HEK293 (cell line): ENCODE results near the gene EPHA2.
A peak's percentile ranks its signal among the peaks of the same experiment; 100 is the strongest.

Experiments
- CTCF ChIA-PET: fragments of 350-600 bp; formaldehyde crosslinking; extraction: SDS; loops from one replicate; lab custom pipeline; 2021; ENCODE audit warnings: antibody characterized with exemption; lab: Yijun Ruan, JAX
- POLR2A ChIA-PET: fragments of 300-600 bp; formaldehyde crosslinking; extraction: SDS; loops from one replicate; lab custom pipeline; 2020; ENCODE audit warnings: antibody characterized with exemption, inconsistent platforms; lab: Yijun Ruan, JAX
- H3K27ac ChIP-seq: fragments of 200-500 bp; sonication (Bioruptor generic); 2 replicates; pipeline ENCODE4 v1.5.1; 2014; ENCODE audit warnings: low read depth, low read length, control low read depth, inconsistent platforms; ENCODE audit errors: extremely low read depth
- H3K36me3 ChIP-seq, 2 experiments: fragments of 200-500 bp in 1 of 2; sonication (Bioruptor generic) in 1 of 2; 1 replicate in 1 of 2; 2 replicates in 1 of 2; pipeline ENCODE4 v1.5.1; 2014 to 2017; ENCODE audit warnings: inconsistent platforms in 2 of 2, low read length in 2 of 2; ENCODE audit not compliant: control insufficient read depth in 2 of 2, insufficient read depth in 1 of 2
- H3K4me1 ChIP-seq: fragments of 200-500 bp; sonication (Bioruptor generic); 2 replicates; pipeline ENCODE4 v1.5.1; 2014; ENCODE audit warnings: mild to moderate bottlenecking, low read length, inconsistent platforms; ENCODE audit not compliant: control insufficient read depth, insufficient read depth
- H3K4me3 ChIP-seq: 2 replicates; pipeline ENCODE4 v1.5.1; 2011; ENCODE audit warnings: low read depth, mild to moderate bottlenecking, control low read depth, low read length, moderate library complexity
- H3K9me3 ChIP-seq: fragments of 200-500 bp; sonication (Bioruptor generic); 2 replicates; pipeline ENCODE4 v1.5.1; 2014; ENCODE audit warnings: low read depth, low read length, inconsistent platforms; ENCODE audit not compliant: control insufficient read depth, insufficient read depth
- EGR2 ChIP-seq: fragments of 450-650 bp; formaldehyde crosslinking; IDR thresholded peaks from 2 replicates; pipeline ENCODE4 v1.5.1; 2016; ENCODE audit warnings: low read depth, missing biosample characterization, missing genetic modification characterization
- GFI1B ChIP-seq: fragments of 450-650 bp; formaldehyde crosslinking; IDR thresholded peaks from 2 replicates; pipeline ENCODE4 v1.5.1; 2016; ENCODE audit warnings: missing biosample characterization, missing genetic modification characterization
- GLIS1 ChIP-seq: fragments of 450-650 bp; formaldehyde crosslinking; IDR thresholded peaks from 2 replicates; pipeline ENCODE4 v1.5.1; 2016; ENCODE audit warnings: missing biosample characterization, missing genetic modification characterization
- MZF1 ChIP-seq: fragments of 450-650 bp; formaldehyde crosslinking; IDR thresholded peaks from 2 replicates; pipeline ENCODE4 v1.5.1; 2017; ENCODE audit warnings: missing biosample characterization, missing genetic modification characterization, borderline replicate concordance
- SALL2 ChIP-seq: fragments of 450-650 bp; formaldehyde crosslinking; IDR thresholded peaks from 2 replicates; pipeline ENCODE4 v1.5.0; 2017; ENCODE audit warnings: missing biosample characterization, mild to moderate bottlenecking, missing genetic modification characterization, borderline replicate concordance
- SCRT2 ChIP-seq: fragments of 450-650 bp; formaldehyde crosslinking; IDR thresholded peaks from 2 replicates; pipeline ENCODE4 v1.5.1; 2016; ENCODE audit warnings: missing biosample characterization, missing genetic modification characterization
- SETDB1 ChIP-seq: IDR thresholded peaks from one replicate; pipeline ENCODE4 v1.6.1; 2017; ENCODE audit warnings: mild to moderate bottlenecking, low read length, moderate library complexity, mixed read lengths; ENCODE audit not compliant: insufficient read length
- YY2 ChIP-seq: fragments of 450-650 bp; formaldehyde crosslinking; IDR thresholded peaks from 2 replicates; pipeline ENCODE4 v1.5.1; 2016; ENCODE audit warnings: missing biosample characterization, missing genetic modification characterization
- ZBTB7A ChIP-seq: fragments of 450-650 bp; formaldehyde crosslinking; IDR thresholded peaks from 2 replicates; pipeline ENCODE4 v1.5.1; 2016; ENCODE audit warnings: low read depth, missing biosample characterization, missing genetic modification characterization
- ZNF138 ChIP-seq: fragments of 450-650 bp; formaldehyde crosslinking; IDR thresholded peaks from 2 replicates; pipeline ENCODE4 v1.5.1; 2016; ENCODE audit warnings: missing biosample characterization, missing genetic modification characterization, borderline replicate concordance
- ZNF169 ChIP-seq: fragments of 450-650 bp; formaldehyde crosslinking; IDR thresholded peaks from 2 replicates; pipeline ENCODE4 v1.5.1; 2016; ENCODE audit warnings: missing biosample characterization, missing genetic modification characterization
- ZNF174 ChIP-seq: fragments of 450-650 bp; formaldehyde crosslinking; IDR thresholded peaks from 2 replicates; pipeline ENCODE4 v1.5.0; 2017; ENCODE audit warnings: missing biosample characterization, mild to moderate bottlenecking, missing genetic modification characterization
- ZNF24 ChIP-seq: fragments of 450-650 bp; formaldehyde crosslinking; IDR thresholded peaks from 2 replicates; pipeline ENCODE4 v1.5.1; 2016; ENCODE audit warnings: missing biosample characterization, missing genetic modification characterization
- ZNF350 ChIP-seq: fragments of 450-650 bp; formaldehyde crosslinking; IDR thresholded peaks from 2 replicates; pipeline ENCODE4 v1.5.0; 2017; ENCODE audit warnings: missing biosample characterization, mild to moderate bottlenecking, missing genetic modification characterization
- ZNF48 ChIP-seq: fragments of 450-650 bp; formaldehyde crosslinking; IDR thresholded peaks from 2 replicates; pipeline ENCODE4 v1.5.1; 2016; ENCODE audit warnings: missing biosample characterization, missing genetic modification characterization
- ZNF513 ChIP-seq: fragments of 450-650 bp; IDR thresholded peaks from 2 replicates; pipeline ENCODE4 v1.5.1; 2018; ENCODE audit warnings: missing biosample characterization, missing genetic modification characterization
- ZNF548 ChIP-seq: fragments of 450-650 bp; formaldehyde crosslinking; IDR thresholded peaks from 2 replicates; pipeline ENCODE4 v1.5.1; 2016; ENCODE audit warnings: missing biosample characterization, missing genetic modification characterization
- ZNF560 ChIP-seq: fragments of 450-650 bp; formaldehyde crosslinking; IDR thresholded peaks from 2 replicates; pipeline ENCODE4 v1.5.1; 2017; ENCODE audit warnings: missing biosample characterization, missing genetic modification characterization, borderline replicate concordance
- ZNF629 ChIP-seq: fragments of 450-650 bp; formaldehyde crosslinking; IDR thresholded peaks from 2 replicates; pipeline ENCODE4 v1.5.1; 2017; ENCODE audit warnings: missing biosample characterization, missing genetic modification characterization
- ZNF660 ChIP-seq: fragments of 450-650 bp; IDR thresholded peaks from 2 replicates; pipeline ENCODE4 v1.5.1; 2018; ENCODE audit warnings: missing biosample characterization, mild to moderate bottlenecking, missing genetic modification characterization
- ZSCAN30 ChIP-seq: fragments of 450-650 bp; IDR thresholded peaks from 2 replicates; pipeline ENCODE4 v1.5.1; 2018; ENCODE audit warnings: missing biosample characterization, mild to moderate bottlenecking, missing genetic modification characterization, moderate library complexity
- TF ChIP-seq, protein P1 (sequence below): fragments of 450-650 bp; formaldehyde crosslinking; IDR thresholded peaks from 2 replicates; pipeline ENCODE4 v1.5.1; 2016; ENCODE audit warnings: missing biosample characterization, missing genetic modification characterization, low read depth

EPHA2 gene

GRCh38 chr1:16132325-16132785, 23.5 kb downstream of the EPHA2 start (continued):
- TF ChIP-seq ZNF24 (tag by site-specific recombination), result no peak
- no peak for TF ChIP-seq ZNF548 (tag by site-specific recombination)
- no peak for TF ChIP-seq ZNF169
- TF ChIP-seq ZNF138 (tag by site-specific recombination), result no peak
- TF ChIP-seq EGR2 (tag by site-specific recombination), result peak; percentile 43; the same call in 1 of the 2 replicates

- TF ChIP-seq ZNF48, result no peak
- peak; percentile 41; the same call in 1 of the 2 replicates for TF ChIP-seq SCRT2
- Histone ChIP-seq H3K36me3 (peaks cover 7 to 93% of the 10 kb centered on the region in 2 experiments; a peak in 2 of 3 replicates), H3K27ac (no peak overlapping the region), H3K4me3 (no peak overlapping the region), H3K9me3 (no peaks in the 10 kb centered on the region), H3K4me1 (no peaks in the 10 kb centered on the region)
- CTCF ChIA-PET, result interaction anchor here (0.5 to 1.0 kb wide), 3 partner anchors 24 to 90 kb away, joined by 3 read pairs; partner anchors contain the start of gene EPHA2
- POLR2A ChIA-PET, result interaction anchor here (0.7 kb wide), 1 partner anchor 122 kb away, joined by 3 read pairs; no protein-coding TSS in a partner anchor
Measured at GRCh38 chr1:16131636-16132324, 24.1 kb downstream of the EPHA2 start.

DNA sequence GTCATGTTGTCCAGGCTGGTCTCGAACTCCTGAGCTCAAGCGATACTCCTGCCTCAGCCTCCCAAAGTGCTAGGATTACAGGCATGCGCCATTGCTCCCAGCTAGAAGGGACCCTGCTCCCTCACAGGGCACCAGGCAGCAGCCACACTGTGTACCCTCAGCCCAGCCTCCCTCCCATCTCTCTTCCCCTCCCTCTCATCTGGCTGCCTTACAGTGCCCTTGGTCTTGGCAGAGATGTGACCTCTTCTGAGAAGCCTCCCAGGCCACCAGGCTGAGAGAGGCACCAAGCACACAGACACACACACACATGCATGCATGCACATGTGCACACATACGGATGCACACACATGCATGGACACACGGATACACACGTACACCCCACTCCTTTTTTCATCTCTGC, 25.0 kb downstream of the EPHA2 start:
- TF ChIP-seq ZSCAN30 (tag by site-specific recombination), result no peak
- no peak for TF ChIP-seq ZNF174 (tag by site-specific recombination)
- no peak for TF ChIP-seq ZNF629 (tag by site-specific recombination)
- TF ChIP-seq GFI1B (tag by site-specific recombination), result no peak
- TF ChIP-seq ZNF660 (tag by site-specific recombination), result no peak
- no peak for TF ChIP-seq ZBTB7A (tag by site-specific recombination)
- TF ChIP-seq MZF1 (tag by site-specific recombination), result no peak
- TF ChIP-seq ZNF350 (tag by site-specific recombination), result no peak
- Histone ChIP-seq H3K4me3 (no peak overlapping the region), H3K4me1 (no peaks in the 10 kb centered on the region), H3K27ac (no peak overlapping the region), H3K9me3 (no peaks in the 10 kb centered on the region), H3K36me3 (peaks cover 7 to 100% of the 10 kb centered on the region in 2 experiments; a peak in 2 of 3 replicates)
- POLR2A ChIA-PET, result interaction anchor here (0.7 kb wide), 1 partner anchor 121 kb away, joined by 3 read pairs; no protein-coding TSS in a partner anchor
- CTCF ChIA-PET, result interaction anchor here (1.0 to 1.6 kb wide), 3 partner anchors 20 to 52 kb away, joined by 3 to 5 read pairs (median 3); partner anchors contain the start of gene EPHA2

GRCh38 chr1:16129921-16130543, 25.8 kb downstream of the EPHA2 start:
- Histone ChIP-seq H3K4me3 (no peak overlapping the region), H3K27ac (no peak overlapping the region), H3K4me1 (no peaks in the 10 kb centered on the region), H3K36me3 (peaks cover 7 to 97% of the 10 kb centered on the region in 2 experiments; a peak in 2 of 3 replicates), H3K9me3 (no peaks in the 10 kb centered on the region)
- ChIA-PET POLR2A (no interaction called here), CTCF (interaction anchor here (0.6 to 1.6 kb wide), 4 partner anchors 20 to 126 kb away, joined by 3 to 6 read pairs (median 5); partner anchors contain the start of gene SRARP)
- no peak for TF ChIP-seq SALL2

DNA sequence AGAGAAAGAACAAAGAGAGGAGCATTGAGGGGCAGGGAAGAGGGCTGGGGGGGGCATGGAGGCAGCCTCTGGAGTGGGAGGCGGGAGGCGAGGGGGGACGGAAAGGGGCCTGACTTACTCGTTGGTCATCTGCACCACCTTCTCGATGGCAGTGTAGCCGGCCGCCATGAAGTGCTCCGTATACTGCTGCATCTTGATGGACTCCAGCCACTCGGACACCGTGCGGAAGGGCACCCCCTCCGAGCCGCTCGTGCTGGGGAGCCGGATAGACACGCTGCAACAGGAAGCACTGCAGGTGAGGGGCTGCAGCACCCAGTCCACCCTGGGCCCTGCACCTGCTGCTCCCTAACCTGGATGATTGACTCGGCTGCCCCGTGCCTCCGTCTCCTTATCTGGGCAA, 26.6 kb downstream of the EPHA2 start:
- POLR2A ChIA-PET, result no interaction called here
- TF ChIP-seq GLIS1 (tag by site-specific recombination), result no peak
- TF ChIP-seq, protein P1, sequence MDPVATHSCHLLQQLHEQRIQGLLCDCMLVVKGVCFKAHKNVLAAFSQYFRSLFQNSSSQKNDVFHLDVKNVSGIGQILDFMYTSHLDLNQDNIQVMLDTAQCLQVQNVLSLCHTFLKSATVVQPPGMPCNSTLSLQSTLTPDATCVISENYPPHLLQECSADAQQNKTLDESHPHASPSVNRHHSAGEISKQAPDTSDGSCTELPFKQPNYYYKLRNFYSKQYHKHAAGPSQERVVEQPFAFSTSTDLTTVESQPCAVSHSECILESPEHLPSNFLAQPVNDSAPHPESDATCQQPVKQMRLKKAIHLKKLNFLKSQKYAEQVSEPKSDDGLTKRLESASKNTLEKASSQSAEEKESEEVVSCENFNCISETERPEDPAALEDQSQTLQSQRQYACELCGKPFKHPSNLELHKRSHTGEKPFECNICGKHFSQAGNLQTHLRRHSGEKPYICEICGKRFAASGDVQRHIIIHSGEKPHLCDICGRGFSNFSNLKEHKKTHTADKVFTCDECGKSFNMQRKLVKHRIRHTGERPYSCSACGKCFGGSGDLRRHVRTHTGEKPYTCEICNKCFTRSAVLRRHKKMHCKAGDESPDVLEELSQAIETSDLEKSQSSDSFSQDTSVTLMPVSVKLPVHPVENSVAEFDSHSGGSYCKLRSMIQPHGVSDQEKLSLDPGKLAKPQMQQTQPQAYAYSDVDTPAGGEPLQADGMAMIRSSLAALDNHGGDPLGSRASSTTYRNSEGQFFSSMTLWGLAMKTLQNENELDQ (tag by site-specific recombination), result no peak
- no peak for TF ChIP-seq ZNF513 (tag by site-specific recombination)
- TF ChIP-seq SETDB1, result no peak
- TF ChIP-seq ZNF560 (tag by site-specific recombination), result no peak
- no peak for TF ChIP-seq YY2 (tag by site-specific recombination)

More for the DNA sequence above, 26.6 kb downstream of the EPHA2 start:
- no peak overlapping the region for H3K4me3 ChIP-seq
- H3K4me1 ChIP-seq, result no peaks in the 10 kb centered on the region; the same call in 1 of the 2 replicates
- H3K9me3 ChIP-seq, result no peaks in the 10 kb centered on the region
- peaks cover 7 to 96% of the 10 kb centered on the region in 2 experiments; a peak in 2 of 3 replicates for H3K36me3 ChIP-seq
- CTCF ChIA-PET, result interaction anchor here (0.6 to 0.9 kb wide), 3 partner anchors 47 to 248 kb away, joined by 3 to 6 read pairs (median 5); no protein-coding TSS in a partner anchor
- H3K27ac ChIP-seq, result no peak overlapping the region
